GM18511 (cell line): ENCODE results near the gene CX3CR1.
"Not testable (repeated sequence)": the region's sequence is repeated elsewhere in the genome, so short reads cannot be mapped to it uniquely, and the experiment has no call there.

Source experiments
- ATAC-seq: cut with Tn5 transposase; IDR thresholded peaks from one replicate; pipeline ENCODE4 v1.9.1; 2021; ENCODE audit warnings: mild to moderate bottlenecking, moderate library complexity; ENCODE audit not compliant: unreplicated experiment

CX3CR1 gene

GRCh38 chr3:39279745-39280517 is at the start of gene CX3CR1:
CX3CR1 (minus strand) TSS chr3:39280036; CDS start chr3:39266509, 13,527 bp downstream.
- no peak for ATAC-seq

- no peak for ATAC-seq
Measured at GRCh38 chr3:39329493-39329892, 49.7 kb upstream of the CX3CR1 start, which contains the start of gene CCR8. CCR8 (plus strand) TSS chr3:39329709; CDS start chr3:39332332, 2,623 bp downstream.

- ATAC-seq, result peak; percentile 72
Measured at GRCh38 chr3:39327746-39328349, 48.0 kb upstream of the CX3CR1 start.

- no peak for ATAC-seq
Measured at GRCh38 chr3:39327053-39327745, 47.4 kb upstream of the CX3CR1 start.

GRCh38 chr3:39325236-39325635 is 45.4 kb upstream of the CX3CR1 start:
- no peak for ATAC-seq

- ATAC-seq, result no peak
Measured at GRCh38 chr3:39323494-39323893, 43.7 kb upstream of the CX3CR1 start.

- no peak for ATAC-seq
Measured at GRCh38 chr3:39322936-39323335, 43.1 kb upstream of the CX3CR1 start.

- ATAC-seq, result not testable (repeated sequence)
Measured at GRCh38 chr3:39322209-39322715, 42.4 kb upstream of the CX3CR1 start.

GRCh38 chr3:39321574-39321983 is 41.7 kb upstream of the CX3CR1 start:
- ATAC-seq, result not testable (repeated sequence)

- no peak for ATAC-seq
Measured at GRCh38 chr3:39319249-39319648, 39.4 kb upstream of the CX3CR1 start.

GRCh38 chr3:39318301-39318700 is 38.5 kb upstream of the CX3CR1 start:
- ATAC-seq, result no peak

GRCh38 chr3:39317571-39318169 is 37.8 kb upstream of the CX3CR1 start:
- ATAC-seq, result no peak

- ATAC-seq, result no peak
Measured at GRCh38 chr3:39315420-39315819, 35.6 kb upstream of the CX3CR1 start.

- ATAC-seq, result no peak
Measured at GRCh38 chr3:39313289-39313688, 33.5 kb upstream of the CX3CR1 start.

- ATAC-seq, result no peak
Measured at GRCh38 chr3:39302178-39302577, 22.3 kb upstream of the CX3CR1 start.

- ATAC-seq, result no peak
Measured at GRCh38 chr3:39299279-39299678, 19.4 kb upstream of the CX3CR1 start.

GRCh38 chr3:39296197-39297077 is 16.6 kb upstream of the CX3CR1 start:
- no peak for ATAC-seq

- ATAC-seq, result peak; percentile 91
Measured at GRCh38 chr3:39295184-39295775, 15.4 kb upstream of the CX3CR1 start.

GRCh38 chr3:39294446-39295183 is 14.8 kb upstream of the CX3CR1 start:
- ATAC-seq, result no peak
